Left ventricle myocardium inferior (tissue), 1 donor: ENCODE measurements around the gene PCDH8. TPM values are rescaled to one million over a fixed set of nuclear protein-coding genes. Genes with fewer than 3 reads are reported as not detected.

Source experiments
- DNase-seq: peaks from one replicate; pipeline ENCODE4 v3.0.0-alpha.2; 2020
- H3K27ac ChIP-seq: fragments of 200-600 bp; replicated peaks from 2 replicates; pipeline ENCODE4 v1.8.0; 2021
- H3K27me3 ChIP-seq: fragments of 200-600 bp; 2 replicates; pipeline ENCODE4 v1.8.0; 2021; ENCODE audit warnings: low read depth
- H3K36me3 ChIP-seq: fragments of 200-600 bp; 2 replicates; pipeline ENCODE4 v1.8.0; 2021
- H3K4me1 ChIP-seq: fragments of 200-600 bp; 2 replicates; pipeline ENCODE4 v1.8.0; 2021
- H3K4me3 ChIP-seq: fragments of 200-600 bp; 2 replicates; pipeline ENCODE4 v1.8.0; 2021; ENCODE audit warnings: mild to moderate bottlenecking, moderate library complexity
- H3K9me3 ChIP-seq: fragments of 200-600 bp; replicated peaks from 2 replicates; pipeline ENCODE4 v1.8.0; 2021
- intact Hi-C: fragments of 100-400 bp; cut with micrococcal nuclease; formaldehyde crosslinking; loops from one replicate; pipeline ENCODE4 v1.11.0; 2022
- total RNA-seq: library from RNA; stranded (reverse); fragmentation: NEBNext Ultra II Directional; extraction: Animal tissue kit (Norgen Biotek cat#: 25700); gene quantifications from one replicate; pipeline ENCODE4 v1.2.1, GENCODE V29; 2021
- TF ChIP-seq, protein P1 (sequence below): fragments of 200-600 bp; IDR thresholded peaks from 2 replicates; pipeline ENCODE4 v1.8.0; 2021; ENCODE audit warnings: antibody characterized with exemption, mild to moderate bottlenecking, borderline replicate concordance
- donor health status: DM: no; HTN: yes; CAD: no; lungs with severe emphysema.

PCDH8 gene
- total RNA-seq, 1 donor from 2014 or later: not detected

DNA sequence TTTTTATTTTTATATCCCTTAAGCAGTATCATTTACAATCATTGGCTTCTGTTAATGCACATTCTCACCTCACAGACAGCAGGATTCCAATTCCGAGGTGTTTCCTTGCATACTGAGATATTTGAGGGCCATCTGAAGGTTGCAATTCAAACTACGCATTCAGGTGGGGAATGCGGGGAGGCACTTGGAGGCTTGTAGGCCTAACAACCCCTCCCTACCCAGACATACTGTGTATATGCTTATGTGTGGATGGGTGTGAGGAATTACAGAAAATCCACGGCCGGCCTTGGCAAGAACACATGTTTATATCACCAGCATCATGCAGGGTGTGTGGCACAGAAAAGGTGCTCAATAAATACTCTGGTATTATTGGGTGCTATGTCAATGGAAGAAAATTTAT is 43.3 kb upstream of the PCDH8 start:
- Histone ChIP-seq H3K4me1 (no peaks in the 10 kb centered on the region), H3K4me3 (no peak overlapping the region), H3K27ac (no peak overlapping the region), H3K9me3 (no peaks in the 10 kb centered on the region), H3K36me3 (no peaks in the 10 kb centered on the region), H3K27me3 (peaks cover 56% of the 10 kb centered on the region)
- TF ChIP-seq, protein P1, sequence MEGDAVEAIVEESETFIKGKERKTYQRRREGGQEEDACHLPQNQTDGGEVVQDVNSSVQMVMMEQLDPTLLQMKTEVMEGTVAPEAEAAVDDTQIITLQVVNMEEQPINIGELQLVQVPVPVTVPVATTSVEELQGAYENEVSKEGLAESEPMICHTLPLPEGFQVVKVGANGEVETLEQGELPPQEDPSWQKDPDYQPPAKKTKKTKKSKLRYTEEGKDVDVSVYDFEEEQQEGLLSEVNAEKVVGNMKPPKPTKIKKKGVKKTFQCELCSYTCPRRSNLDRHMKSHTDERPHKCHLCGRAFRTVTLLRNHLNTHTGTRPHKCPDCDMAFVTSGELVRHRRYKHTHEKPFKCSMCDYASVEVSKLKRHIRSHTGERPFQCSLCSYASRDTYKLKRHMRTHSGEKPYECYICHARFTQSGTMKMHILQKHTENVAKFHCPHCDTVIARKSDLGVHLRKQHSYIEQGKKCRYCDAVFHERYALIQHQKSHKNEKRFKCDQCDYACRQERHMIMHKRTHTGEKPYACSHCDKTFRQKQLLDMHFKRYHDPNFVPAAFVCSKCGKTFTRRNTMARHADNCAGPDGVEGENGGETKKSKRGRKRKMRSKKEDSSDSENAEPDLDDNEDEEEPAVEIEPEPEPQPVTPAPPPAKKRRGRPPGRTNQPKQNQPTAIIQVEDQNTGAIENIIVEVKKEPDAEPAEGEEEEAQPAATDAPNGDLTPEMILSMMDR: no peak
- intact Hi-C loops: no loop called here
- DNase-seq: no peak

- H3K36me3 ChIP-seq: no peaks in the 10 kb centered on the region
- intact Hi-C loops: no loop called here
- no peak overlapping the region for H3K27ac ChIP-seq
- peaks cover 40% of the 10 kb centered on the region for H3K27me3 ChIP-seq
- no peak for DNase-seq
- no peak overlapping the region for H3K4me3 ChIP-seq
- no peaks in the 10 kb centered on the region for H3K4me1 ChIP-seq
- TF ChIP-seq, protein P1: no peak
- H3K9me3 ChIP-seq: no peaks in the 10 kb centered on the region
Measured at GRCh38 chr13:52887165-52887564, 38.7 kb upstream of the PCDH8 start.

DNA sequence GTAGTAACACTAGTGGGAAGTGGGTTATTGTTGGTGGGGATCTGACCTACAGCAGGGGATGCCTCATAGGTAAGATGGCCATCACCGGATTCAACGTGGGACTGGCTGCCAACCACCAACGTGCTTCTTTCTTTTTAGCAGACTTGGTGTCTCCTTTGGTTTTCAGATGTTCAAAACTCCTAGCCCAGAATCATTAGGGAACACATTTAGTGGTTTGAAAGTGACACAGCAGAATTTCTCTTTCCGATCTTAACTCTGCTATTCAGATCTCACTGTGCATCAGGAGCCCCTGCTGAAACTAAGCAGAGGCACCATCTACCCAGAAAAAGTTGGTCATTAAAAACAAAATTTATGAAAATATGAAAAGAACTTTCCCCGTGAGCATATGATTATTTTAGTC is 36.7 kb upstream of the PCDH8 start:
- H3K4me1 ChIP-seq: no peaks in the 10 kb centered on the region
- peaks cover 45% of the 10 kb centered on the region for H3K27me3 ChIP-seq
- no peak for DNase-seq
- intact Hi-C loops: no loop called here
- TF ChIP-seq, protein P1: no peak
- H3K4me3 ChIP-seq: no peak overlapping the region
- H3K27ac ChIP-seq: no peak overlapping the region
- no peaks in the 10 kb centered on the region for H3K36me3 ChIP-seq
- no peaks in the 10 kb centered on the region for H3K9me3 ChIP-seq

DNA sequence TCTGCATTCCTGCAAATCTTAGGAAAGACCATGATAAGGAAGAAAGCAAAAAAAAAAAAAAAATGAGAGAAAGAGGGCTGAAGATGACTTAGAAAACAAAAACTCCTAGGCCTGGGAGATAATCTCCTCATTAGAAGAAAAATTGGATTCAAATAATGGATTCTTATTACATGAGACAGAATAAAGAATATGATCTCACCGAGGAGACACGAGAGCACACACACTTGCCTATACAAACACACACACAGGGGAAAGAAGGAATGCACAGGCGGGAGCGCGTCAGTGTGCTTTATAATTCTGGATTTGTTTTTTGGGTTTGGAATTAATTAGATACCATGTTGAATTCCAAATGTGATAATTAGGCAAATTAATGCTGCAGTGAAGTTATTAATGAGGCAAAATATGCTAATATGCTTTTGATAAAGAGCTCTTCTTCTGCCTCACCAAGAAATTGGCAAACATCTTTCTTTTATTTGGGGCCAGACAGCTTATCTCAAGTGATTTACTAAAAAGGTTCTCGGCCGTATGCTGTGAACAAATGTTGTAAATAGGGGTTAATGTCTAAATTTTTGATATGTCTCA is 36.1 kb upstream of the PCDH8 start:
- no peaks in the 10 kb centered on the region for H3K4me1 ChIP-seq
- H3K27me3 ChIP-seq: peaks cover 46% of the 10 kb centered on the region
- no peak overlapping the region for H3K27ac ChIP-seq
- DNase-seq: no peak
- no peak overlapping the region for H3K4me3 ChIP-seq
- H3K9me3 ChIP-seq: no peaks in the 10 kb centered on the region
- intact Hi-C loops: no loop called here
- no peaks in the 10 kb centered on the region for H3K36me3 ChIP-seq
- TF ChIP-seq, protein P1: no peak

- no peak overlapping the region for H3K27ac ChIP-seq
- TF ChIP-seq, protein P1: no peak
- no peaks in the 10 kb centered on the region for H3K4me1 ChIP-seq
- no peak for DNase-seq
- H3K27me3 ChIP-seq: peaks cover 47% of the 10 kb centered on the region
- H3K9me3 ChIP-seq: no peaks in the 10 kb centered on the region
- no peak overlapping the region for H3K4me3 ChIP-seq
- intact Hi-C loops: no loop called here
- no peaks in the 10 kb centered on the region for H3K36me3 ChIP-seq
Measured at GRCh38 chr13:52882785-52883184, 34.3 kb upstream of the PCDH8 start.
